ENCODE results near the gene IRAG1.
"Not testable (repeated sequence)": the region's sequence is repeated elsewhere in the genome, so short reads cannot be mapped to it uniquely, and the experiment has no call there.

The IRAG1 gene

DNA sequence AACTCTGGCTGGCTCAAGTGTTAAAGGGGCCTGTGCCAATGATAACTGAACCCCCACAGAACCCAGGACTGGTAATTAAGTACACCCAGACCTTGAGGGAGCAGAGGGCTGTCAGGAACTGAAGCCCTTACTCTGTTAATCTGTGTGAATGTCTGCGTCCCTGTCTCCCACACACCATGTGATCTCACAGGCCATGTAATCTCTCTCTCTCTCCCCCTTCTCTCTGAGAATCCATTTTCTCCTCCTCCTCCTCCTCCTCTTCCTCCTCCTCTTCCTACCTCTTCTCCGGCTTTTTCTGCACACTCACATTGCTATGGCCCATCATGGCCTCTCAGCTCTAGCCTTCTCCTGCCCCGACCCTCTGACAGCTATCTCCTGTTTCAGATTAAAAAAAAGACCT is 14.6 kb upstream of the IRAG1 start:
- no peak for DNase-seq

- DNase-seq: no peak
Measured at GRCh38 chr11:10701982-10702381, 8.4 kb upstream of the IRAG1 start.

DNA sequence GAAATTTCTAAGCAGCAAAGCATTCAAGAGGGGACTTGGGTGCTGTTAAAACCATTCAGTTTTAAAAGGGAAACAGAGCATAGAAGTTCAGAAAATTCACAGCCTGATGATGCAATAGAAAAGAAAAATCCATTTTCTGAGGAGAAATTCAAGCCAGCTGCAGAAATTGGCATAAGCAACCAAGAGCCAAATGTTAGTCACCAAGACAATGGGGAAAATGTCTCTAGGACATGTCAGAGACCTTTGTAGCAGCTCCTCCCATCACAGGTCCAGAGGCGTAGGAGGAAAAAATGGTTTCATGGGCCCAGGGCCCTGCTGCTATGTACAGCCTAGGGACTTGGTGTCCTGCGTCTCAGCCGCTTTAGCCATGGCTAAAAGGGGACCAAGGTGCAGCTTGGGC is 5.5 kb upstream of the IRAG1 start:
- DNase-seq: no peak

DNA sequence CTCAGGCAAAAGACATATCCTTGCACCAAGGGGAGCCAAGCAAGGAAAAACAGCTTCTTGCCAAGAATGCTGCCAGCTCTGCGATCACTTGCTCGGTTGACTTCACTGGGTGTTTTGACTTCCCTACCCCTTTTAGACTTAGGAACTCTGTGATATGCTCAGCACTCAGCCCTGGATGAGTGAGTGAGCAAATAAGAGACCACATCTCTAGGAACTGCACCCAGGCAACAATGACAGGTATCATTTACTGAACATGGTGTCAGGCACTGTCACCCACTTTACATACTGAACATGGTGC is 3.7 kb upstream of the IRAG1 start:
- no peak for DNase-seq

GRCh38 chr11:10696468-10697322 is 3.1 kb upstream of the IRAG1 start:
- no peak for DNase-seq

DNA sequence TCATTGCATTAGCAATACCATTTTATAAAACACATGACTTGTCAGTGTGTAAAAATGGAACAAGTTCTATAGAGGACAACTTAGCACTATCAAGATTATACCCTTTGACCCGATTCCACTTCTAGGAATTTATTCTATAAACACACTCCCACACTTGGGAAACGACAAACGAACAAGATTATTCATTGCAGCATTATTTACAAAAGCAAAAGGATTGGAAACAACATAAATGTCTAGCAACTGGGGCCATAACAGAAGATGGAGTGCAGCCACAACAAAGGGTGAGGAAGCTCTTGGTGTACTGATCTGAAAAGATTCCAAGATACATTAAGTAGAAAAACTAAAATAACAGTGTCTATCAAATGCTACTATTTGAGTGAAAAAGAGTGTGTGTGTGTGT is 2.3 kb upstream of the IRAG1 start:
- DNase-seq: no peak

GRCh38 chr11:10694486-10695239 is 1.1 kb upstream of the IRAG1 start:
- no peak for DNase-seq

GRCh38 chr11:10692531-10693115 is 932 bp downstream of the IRAG1 start:
- no peak for DNase-seq

DNA sequence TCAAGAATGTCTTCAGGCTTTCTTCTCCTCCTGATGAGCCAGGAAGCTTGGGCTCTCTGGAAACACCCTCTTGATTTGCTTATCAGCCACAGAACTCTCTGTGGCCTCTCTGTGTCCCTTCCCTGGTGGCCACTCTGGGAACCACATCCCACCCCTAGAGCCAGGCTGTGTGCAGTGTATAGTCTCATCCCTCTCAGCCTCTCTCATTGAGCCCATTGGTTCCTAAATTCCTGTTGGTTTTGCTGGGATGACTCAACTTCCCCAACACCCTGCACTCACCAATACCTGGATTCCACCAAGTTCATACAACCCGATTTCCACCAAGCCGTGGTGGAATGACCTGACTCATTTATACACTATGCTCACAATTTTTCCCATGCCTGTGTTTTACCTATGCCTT is 5.2 kb downstream of the IRAG1 start:
- no peak for DNase-seq

DNA sequence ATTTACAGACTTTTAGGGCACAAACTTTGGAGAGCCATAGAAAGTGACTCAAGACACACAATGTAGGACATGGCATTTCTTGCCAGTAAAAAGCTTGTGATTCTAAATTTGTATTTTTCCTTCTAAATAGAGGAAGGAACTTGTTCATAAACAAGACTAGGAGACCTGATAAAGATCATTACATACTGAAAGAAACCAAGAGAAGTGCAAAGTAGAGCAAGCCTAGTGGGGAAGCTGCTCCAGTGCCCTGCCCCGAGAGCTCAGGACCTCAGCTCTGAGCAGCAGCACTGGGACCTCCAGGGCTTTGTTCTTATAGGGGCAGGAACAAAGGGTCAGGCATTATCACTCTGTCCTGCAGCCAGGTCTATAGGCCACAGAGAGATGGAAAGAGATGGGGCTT is 7.2 kb downstream of the IRAG1 start:
- no peak for DNase-seq

- no peak for DNase-seq
Measured at GRCh38 chr11:10683429-10683828, 10.1 kb downstream of the IRAG1 start.

- no peak for DNase-seq
Measured at GRCh38 chr11:10680956-10681487, 12.5 kb downstream of the IRAG1 start.

DNA sequence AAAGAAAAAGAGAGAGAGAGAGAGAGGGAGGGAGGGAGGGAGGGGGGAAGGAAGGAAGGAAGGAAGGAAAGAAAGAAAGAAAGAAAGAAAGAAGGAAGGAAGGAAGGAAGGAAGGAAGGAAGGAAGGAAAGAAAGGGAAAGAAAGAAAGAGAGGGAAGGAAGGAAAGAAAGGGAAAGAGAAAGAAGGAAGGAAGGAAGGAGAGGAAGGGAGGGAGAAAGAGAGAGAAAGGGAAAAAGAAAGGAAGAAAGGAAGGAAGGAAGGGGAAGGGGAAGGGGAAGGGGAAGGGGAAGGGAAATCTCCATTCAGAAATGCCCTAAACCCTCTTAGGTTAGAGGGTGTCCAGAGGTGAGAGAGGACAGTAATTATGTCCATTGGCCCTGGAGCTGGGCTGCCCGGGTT is 13.3 kb downstream of the IRAG1 start:
- not testable (repeated sequence) for DNase-seq

- DNase-seq: no peak
Measured at GRCh38 chr11:10679644-10680043, 13.9 kb downstream of the IRAG1 start.

DNA sequence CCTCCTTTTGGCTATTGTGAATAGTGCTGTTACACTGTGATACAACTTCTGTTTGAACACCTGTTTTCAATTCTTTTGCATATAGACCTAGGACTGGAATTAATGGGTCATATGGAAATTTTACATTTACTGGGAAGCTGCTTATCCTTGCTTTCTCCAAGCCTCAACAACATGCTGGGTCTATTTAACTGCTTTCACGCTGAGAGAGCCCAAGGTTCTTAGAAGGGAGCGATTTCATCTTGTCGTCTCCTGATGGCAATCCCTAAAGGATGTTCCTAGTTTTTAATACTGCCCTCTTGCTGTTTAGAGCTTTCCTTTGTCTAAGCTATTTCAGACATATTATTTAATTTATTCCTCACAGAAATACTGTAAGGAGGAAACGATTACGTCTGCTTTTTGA is 15.5 kb downstream of the IRAG1 start:
- DNase-seq: no peak

GRCh38 chr11:10676919-10677318 is 16.6 kb downstream of the IRAG1 start:
- DNase-seq: no peak

- DNase-seq: peak; percentile 51
Measured at GRCh38 chr11:10674911-10675440, 18.6 kb downstream of the IRAG1 start.

- no peak for DNase-seq
Measured at GRCh38 chr11:10674440-10674855, 19.1 kb downstream of the IRAG1 start.

DNA sequence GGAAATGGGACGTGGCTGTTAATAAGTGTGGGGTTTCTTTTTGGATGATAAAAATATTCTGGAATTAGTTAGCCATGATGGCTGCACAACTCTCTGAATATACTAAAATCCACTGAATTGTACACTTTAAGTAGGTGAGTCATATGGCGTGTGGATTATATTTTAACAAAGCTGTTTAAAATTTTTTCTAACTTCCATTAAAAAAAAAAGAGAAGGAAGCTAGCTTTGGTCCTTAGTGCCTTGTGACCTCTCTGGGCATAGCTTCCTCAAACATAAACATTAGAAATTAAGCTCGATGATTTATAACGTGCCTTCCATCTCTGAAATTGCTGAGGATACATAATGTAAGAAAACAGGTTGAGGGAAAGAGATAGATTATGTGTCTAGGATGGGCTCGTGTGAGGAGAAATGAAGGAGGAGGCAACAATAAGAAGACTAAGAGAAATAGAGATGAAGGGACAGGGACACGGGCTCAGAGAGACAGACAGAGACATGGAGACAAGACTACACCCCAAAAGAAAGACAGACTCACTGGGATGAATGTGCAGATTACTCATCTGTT is 20.0 kb downstream of the IRAG1 start:
- no peak for DNase-seq

GRCh38 chr11:10670099-10670498 is 23.5 kb downstream of the IRAG1 start:
- DNase-seq: no peak

DNA sequence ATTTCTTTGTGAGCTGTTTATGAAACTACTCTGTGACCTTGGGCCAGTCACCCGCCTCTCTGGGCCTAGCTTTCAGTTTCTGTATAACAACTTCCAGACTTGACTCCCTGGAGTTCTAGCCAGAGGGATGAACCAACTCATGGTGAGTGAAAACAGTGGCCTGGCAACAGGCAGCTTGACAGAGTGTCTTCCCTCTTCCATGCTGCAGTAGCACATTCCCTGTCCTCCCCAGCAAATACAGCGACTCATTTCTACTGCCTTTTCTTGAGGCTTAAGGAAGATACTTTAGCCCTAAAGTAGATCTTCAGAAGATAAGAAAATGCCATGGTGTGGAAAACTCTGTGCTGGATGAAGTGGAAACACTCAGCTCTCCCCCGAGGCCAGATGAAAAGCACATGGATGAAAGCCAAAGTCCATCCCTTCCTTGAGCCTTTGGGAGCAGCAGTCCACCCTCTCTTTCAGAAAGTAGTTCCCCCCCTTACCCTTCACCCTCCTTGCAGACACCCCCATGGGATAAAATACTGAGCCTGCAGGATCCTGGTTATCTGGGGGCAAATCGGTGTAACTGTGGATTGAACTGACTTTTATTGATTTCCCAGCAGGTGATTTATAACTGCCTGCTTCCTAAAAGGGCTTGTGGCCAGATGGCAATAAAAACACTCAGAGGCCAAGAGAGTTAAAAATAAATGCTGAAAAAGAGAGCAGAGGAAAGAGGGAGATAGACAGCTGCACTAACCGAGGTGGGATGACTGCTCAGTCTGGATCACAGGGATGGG is 24.1 kb downstream of the IRAG1 start:
- DNase-seq: no peak

- no peak for DNase-seq
Measured at GRCh38 chr11:10667521-10667885, 26.1 kb downstream of the IRAG1 start.

All from femur (tissue), 1 donor.